ENCODE results near the gene KDM8.

DNA sequence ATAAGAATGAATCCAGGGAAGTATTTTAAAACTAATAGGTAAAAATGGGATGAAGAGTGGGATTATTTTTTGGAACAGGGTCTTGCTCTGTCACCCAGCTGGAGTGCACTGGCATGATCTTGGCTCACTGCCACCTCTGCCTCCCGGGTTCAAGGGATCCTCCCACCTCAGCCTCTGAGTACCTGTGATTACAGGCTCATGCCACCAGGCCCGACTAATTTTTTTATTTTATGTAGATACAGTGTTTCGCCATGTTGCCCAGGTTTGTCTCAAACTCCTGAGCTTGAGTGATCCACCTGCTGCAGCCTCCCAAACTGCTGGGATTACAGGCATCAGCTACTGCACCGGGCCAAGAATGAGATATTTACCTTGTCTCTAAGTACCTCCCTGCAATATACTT, 43.1 kb downstream of the KDM8 start:
- TF ChIP-seq, protein P1, sequence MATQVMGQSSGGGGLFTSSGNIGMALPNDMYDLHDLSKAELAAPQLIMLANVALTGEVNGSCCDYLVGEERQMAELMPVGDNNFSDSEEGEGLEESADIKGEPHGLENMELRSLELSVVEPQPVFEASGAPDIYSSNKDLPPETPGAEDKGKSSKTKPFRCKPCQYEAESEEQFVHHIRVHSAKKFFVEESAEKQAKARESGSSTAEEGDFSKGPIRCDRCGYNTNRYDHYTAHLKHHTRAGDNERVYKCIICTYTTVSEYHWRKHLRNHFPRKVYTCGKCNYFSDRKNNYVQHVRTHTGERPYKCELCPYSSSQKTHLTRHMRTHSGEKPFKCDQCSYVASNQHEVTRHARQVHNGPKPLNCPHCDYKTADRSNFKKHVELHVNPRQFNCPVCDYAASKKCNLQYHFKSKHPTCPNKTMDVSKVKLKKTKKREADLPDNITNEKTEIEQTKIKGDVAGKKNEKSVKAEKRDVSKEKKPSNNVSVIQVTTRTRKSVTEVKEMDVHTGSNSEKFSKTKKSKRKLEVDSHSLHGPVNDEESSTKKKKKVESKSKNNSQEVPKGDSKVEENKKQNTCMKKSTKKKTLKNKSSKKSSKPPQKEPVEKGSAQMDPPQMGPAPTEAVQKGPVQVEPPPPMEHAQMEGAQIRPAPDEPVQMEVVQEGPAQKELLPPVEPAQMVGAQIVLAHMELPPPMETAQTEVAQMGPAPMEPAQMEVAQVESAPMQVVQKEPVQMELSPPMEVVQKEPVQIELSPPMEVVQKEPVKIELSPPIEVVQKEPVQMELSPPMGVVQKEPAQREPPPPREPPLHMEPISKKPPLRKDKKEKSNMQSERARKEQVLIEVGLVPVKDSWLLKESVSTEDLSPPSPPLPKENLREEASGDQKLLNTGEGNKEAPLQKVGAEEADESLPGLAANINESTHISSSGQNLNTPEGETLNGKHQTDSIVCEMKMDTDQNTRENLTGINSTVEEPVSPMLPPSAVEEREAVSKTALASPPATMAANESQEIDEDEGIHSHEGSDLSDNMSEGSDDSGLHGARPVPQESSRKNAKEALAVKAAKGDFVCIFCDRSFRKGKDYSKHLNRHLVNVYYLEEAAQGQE (IDR thresholded peaks at IDR 0.05), result no peak
- TF ChIP-seq, protein P2, sequence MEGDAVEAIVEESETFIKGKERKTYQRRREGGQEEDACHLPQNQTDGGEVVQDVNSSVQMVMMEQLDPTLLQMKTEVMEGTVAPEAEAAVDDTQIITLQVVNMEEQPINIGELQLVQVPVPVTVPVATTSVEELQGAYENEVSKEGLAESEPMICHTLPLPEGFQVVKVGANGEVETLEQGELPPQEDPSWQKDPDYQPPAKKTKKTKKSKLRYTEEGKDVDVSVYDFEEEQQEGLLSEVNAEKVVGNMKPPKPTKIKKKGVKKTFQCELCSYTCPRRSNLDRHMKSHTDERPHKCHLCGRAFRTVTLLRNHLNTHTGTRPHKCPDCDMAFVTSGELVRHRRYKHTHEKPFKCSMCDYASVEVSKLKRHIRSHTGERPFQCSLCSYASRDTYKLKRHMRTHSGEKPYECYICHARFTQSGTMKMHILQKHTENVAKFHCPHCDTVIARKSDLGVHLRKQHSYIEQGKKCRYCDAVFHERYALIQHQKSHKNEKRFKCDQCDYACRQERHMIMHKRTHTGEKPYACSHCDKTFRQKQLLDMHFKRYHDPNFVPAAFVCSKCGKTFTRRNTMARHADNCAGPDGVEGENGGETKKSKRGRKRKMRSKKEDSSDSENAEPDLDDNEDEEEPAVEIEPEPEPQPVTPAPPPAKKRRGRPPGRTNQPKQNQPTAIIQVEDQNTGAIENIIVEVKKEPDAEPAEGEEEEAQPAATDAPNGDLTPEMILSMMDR (IDR thresholded peaks at IDR 0.05; ENCODE audit: low read depth, low read length, missing input control), result no peak
- TF ChIP-seq MAX (IDR thresholded peaks at IDR 0.05), result no peak
- no peak for TF ChIP-seq SP1 (IDR thresholded peaks at IDR 0.05)
- TF ChIP-seq EGR1 (IDR thresholded peaks at IDR 0.05; ENCODE audit: low read depth in 2 of 2), result no peak
- TF ChIP-seq RAD21 (IDR thresholded peaks at IDR 0.05), result no peak
- TF ChIP-seq TAF1 (conservative IDR thresholded peaks at IDR 0.05), result no peak
- TF ChIP-seq, protein P3, sequence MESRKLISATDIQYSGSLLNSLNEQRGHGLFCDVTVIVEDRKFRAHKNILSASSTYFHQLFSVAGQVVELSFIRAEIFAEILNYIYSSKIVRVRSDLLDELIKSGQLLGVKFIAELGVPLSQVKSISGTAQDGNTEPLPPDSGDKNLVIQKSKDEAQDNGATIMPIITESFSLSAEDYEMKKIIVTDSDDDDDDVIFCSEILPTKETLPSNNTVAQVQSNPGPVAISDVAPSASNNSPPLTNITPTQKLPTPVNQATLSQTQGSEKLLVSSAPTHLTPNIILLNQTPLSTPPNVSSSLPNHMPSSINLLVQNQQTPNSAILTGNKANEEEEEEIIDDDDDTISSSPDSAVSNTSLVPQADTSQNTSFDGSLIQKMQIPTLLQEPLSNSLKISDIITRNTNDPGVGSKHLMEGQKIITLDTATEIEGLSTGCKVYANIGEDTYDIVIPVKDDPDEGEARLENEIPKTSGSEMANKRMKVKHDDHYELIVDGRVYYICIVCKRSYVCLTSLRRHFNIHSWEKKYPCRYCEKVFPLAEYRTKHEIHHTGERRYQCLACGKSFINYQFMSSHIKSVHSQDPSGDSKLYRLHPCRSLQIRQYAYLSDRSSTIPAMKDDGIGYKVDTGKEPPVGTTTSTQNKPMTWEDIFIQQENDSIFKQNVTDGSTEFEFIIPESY (IDR thresholded peaks at IDR 0.05), result no peak
- TF ChIP-seq ATF3 (IDR thresholded peaks at IDR 0.05), result no peak
- no peak for TF ChIP-seq YY1 (IDR thresholded peaks at IDR 0.05)
- no peak for TF ChIP-seq JUND (IDR thresholded peaks at IDR 0.05)
- no peak for TF ChIP-seq RXRA (IDR thresholded peaks at IDR 0.05)
- TF ChIP-seq FOXA1 (IDR thresholded peaks at IDR 0.05), result no peak
- no peak for TF ChIP-seq GABPA (IDR thresholded peaks at IDR 0.05 in 1 of 2, conservative IDR thresholded peaks at IDR 0.05 in 1 of 2)
